Subcutaneous adipose tissue (tissue), 4 donors: Measurements from ENCODE around the gene ENTPD1. TPM values are rescaled to one million over a fixed set of nuclear protein-coding genes. Genes with fewer than 3 reads are reported as not detected.

ENCODE experiments used
- CTCF ChIP-seq: fragments of 450-650 bp; IDR thresholded peaks from one replicate; pipeline ENCODE4 v1.5.1; 2016; ENCODE audit warnings: low read depth, mild to moderate bottlenecking, control low read depth, antibody characterized with exemption, moderate library complexity
- total RNA-seq, 4 donors: library from RNA; depleted of rRNA; stranded (reverse); fragments of >200 nt; gene quantifications; one replicate each; pipeline ENCODE4 v1.1.0, GENCODE V29; 2016

ENTPD1 gene
- total RNA-seq, 4 donors from 2014 or later: 16.2 to 28.7 (median 20.4) TPM

GRCh38 chr10:95729323-95730055 lies 26.5 kb upstream of the ENTPD1 start:
- no peak for TF ChIP-seq CTCF

GRCh38 chr10:95730233-95730632 lies 25.7 kb upstream of the ENTPD1 start:
- TF ChIP-seq CTCF: no peak

GRCh38 chr10:95739056-95739455 lies 16.9 kb upstream of the ENTPD1 start:
- no peak for TF ChIP-seq CTCF

- TF ChIP-seq CTCF: no peak
These were observed 14.0 kb upstream of the ENTPD1 start for GRCh38 chr10:95741807-95742467.

- no peak for TF ChIP-seq CTCF
These were observed 13.5 kb upstream of the ENTPD1 start for GRCh38 chr10:95742485-95742884.

- no peak for TF ChIP-seq CTCF
These were observed 12.9 kb upstream of the ENTPD1 start for GRCh38 chr10:95742962-95743535.

GRCh38 chr10:95745501-95745900 lies 10.5 kb upstream of the ENTPD1 start:
- no peak for TF ChIP-seq CTCF
